Amniotic epithelial cell (primary cell): ENCODE results near the gene SLC24A3.
A peak's percentile ranks its signal among the peaks of the same experiment; 100 is the strongest.

Experiments
- DNase-seq: peaks from one replicate; pipeline ENCODE4 v3.0.0-alpha.2; 2010; ENCODE audit warnings: low read depth

The SLC24A3 gene

DNA sequence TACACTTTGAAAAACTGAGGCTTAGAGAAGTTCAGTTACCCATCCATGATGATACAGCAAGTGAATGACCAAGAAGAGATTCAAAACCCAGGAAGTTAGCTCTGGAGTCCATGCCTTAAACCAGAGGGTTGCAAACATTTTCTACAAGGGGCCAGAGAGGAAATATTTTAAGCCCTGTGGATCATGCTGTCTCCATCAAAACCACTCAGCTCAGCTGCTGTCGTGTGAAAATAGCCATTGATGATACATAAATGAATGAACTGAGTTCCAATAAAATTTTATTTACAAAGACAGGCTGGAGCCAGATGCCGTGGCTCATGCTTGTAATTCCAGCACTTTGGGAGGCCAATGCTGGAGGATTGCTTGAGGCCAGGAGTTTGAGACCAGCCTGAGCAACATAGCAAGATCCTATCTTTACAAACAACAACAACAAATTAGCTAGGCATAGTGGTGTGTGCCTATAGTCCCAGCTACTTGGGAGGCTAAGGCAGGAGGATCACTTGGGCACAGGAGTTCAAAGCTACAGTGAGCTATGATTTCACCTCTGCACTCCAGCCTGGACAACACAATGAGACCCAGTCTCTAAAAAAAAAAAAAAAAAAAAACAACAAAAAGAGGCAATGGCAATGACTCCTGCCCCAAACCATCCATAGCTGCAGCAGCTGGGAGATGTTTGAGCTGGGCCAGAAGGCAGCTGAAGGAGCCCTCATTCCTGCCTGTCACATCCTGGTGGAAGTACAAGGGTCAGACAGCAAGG is 501.6 kb downstream of the SLC24A3 start:
- no peak for DNase-seq

DNA sequence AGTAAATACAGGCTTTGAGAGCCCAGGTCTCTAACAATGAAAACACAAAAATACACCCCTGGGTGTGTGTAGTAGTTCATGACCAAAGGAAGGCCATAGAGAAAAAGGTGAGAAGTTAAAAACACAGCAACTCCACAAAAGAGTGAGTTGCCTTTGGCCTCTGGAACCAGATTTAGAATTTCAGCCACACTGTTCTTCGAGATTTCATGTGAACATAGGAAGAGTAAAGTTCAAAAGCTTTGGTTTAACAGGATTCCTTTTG is 502.1 kb downstream of the SLC24A3 start:
- no peak for DNase-seq

DNA sequence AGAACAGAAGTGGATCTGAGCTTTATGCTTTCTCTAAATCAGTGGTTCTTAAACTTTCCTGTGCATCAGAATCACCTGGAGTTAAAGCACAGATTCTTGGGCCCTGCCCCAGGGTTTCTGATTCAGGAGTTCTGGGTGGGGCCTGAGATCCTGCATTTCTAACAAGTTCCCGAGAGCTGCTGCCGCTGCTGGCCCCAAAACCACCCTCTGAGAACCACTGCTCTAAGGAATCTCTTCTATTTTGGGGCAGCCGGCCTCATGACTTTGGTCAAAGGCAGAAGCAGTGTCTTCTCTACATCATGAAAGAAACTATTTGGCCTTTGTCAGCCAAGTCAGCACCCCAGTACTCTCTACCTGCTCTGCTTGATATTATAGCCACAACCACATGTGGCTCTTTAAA is 503.5 kb downstream of the SLC24A3 start:
- no peak for DNase-seq

DNA sequence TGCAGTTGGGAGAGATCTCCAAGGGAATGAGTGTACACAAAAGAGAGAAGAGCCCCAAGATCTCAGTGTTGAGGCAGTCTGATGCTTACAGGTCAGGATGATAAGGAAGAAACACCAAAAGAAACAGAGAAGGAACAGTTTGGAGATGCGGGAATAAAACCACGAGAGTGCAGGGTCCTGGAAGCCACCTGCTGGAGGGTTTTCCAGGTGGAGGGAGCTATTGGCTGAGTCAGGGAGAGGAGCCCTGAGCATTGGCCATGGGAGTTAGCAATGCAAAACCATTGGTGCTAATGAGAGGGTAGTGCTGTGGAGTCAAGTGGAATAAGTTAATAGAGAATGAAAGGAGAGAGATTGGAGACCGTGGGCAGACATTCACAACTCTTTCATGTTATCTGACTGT is 506.4 kb downstream of the SLC24A3 start:
- no peak for DNase-seq

DNA sequence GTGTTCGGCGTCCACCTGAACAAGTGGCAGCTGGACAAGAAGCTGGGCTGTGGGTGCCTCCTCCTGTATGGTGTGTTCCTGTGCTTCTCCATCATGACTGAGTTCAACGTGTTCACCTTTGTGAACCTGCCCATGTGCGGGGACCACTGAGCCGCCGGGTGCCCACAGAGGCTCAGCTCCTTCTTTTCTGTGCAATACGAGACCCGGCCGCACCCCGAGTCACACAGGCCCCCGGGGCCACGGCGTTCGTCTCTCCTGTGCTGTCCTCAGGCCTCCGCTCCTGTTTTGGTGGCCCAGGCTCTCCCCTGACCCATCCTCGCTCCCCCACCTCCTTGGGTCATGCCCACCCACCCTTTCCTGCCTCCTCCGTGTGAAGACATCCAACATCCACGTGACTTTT is 508.5 kb downstream of the SLC24A3 start:
- no peak for DNase-seq

DNA sequence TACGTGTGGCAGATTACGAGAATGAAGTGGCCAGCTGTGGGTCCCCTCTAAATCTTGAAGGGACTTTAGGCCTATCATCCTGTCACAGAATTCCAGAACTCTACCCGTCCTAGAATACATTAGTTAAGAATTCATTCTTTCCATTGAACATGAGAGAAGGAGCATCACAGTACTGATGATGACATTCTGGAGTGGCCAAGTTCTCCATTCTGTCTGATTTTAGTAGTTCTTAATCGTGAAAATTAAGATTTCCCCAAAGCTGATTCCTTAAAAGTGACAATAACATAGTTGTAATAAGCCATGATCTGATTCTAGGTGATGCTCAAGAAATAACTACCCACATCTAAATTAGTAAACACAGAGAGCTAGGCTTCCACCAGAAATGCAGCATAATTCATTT is 510.6 kb downstream of the SLC24A3 start:
- no peak for DNase-seq

DNA sequence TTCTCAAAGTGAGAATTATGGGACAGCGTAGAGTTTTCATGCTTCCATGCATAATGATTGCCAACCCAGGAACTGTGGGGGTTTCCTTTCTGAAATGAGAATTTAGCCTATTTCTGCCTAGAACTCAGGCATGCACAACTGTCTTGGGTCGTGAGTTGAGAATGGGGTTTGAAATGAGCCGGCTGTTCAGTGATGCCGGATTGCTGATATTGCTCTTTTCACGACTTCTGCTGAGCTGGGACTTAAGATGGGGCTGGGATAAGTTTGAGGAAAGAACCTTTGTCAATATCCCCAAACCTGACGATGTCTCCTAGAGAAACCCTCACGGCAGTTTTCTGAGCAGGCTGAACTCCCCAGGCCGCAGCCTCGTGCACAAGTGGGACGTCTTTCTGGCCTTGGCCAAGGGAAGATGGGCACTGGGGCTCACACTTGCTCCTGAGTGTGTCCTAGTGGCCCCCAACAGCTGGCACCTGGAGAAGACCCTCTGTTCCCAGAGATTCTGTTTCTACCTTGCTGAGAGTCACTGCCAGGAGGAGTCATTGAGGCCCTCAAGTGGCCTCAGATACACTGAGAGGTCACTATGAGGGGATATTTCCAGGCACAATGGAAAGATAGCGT is 511.5 kb downstream of the SLC24A3 start:
- DNase-seq = no peak

DNA sequence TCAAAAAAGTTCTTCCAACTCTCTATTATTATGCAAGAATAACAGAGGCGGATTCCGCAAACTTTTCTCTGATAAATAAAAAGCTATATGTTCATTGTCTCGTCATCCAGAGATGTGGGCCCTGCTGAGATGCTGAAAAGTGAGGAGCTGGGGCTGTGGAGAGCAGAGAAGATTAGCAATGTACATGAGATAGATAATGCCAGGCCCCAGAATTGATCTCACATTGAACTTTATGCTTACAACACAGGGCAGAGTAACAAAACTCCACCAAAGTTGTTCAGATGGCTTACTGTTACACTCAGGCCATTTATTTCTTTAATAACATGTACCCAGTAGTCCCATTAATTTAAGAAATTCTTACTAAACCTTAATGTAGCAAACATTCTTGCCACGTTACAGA is 512.9 kb downstream of the SLC24A3 start:
- no peak for DNase-seq

DNA sequence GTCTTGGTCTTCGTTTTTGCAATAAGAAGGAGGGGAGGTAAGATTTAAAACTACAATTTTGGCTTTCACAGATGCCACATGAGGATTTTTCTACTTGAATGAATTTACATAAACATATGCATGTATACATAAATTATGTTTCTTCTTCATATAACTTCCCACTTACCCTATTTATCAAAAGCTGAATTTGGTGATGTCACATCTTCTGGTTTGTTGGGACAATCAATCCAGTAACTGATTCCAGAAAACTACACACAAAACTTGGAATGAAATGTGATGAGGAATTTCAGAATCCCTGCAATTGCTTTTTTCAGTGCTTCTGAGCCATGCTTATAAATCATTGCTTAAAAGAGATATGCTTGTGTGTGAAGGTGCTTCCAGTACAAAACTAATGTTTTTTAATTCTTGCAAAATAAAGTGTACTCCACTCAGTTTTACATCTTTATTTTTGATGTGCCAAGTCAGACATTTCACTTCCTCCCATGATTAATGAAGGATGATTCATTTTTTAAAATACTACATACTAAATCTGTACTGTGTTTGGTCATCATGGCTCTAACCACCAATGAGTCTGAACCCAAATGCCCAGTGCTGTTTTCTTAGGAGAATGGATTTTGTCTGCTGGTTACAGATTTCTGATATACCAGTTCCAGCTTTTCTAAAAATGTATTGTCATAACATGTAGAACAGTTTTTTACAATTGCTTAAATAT is 513.5 kb downstream of the SLC24A3 start:
- DNase-seq = peak; percentile 61

DNA sequence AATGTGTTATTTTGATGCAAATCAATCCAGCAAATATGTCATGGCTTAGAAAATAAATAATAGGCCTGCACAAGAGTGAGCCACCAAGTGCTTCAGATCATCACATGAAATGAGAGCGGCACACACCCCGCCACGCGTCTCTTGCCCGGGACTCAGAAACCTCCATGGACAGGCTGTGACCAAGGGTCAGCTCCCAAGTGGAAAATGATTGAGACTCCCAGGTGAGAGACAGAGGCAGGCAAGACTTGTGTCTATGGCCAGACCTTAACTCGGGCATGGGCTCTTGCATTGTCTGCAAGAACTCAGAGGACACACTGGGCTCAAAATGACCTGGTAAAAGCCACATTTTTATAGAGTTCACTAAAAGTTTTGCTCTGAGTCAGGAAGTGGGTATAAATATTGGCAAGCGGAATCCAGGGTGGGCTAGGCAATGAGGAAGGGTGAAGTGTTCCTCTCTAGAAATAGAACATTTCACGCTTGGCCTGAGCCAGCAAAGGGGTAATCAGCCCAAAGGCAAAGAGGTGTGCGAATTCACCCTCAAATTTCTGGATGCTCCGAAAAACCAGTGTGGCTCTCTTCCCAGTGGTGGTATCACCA is 514.9 kb downstream of the SLC24A3 start:
- no peak for DNase-seq

DNA sequence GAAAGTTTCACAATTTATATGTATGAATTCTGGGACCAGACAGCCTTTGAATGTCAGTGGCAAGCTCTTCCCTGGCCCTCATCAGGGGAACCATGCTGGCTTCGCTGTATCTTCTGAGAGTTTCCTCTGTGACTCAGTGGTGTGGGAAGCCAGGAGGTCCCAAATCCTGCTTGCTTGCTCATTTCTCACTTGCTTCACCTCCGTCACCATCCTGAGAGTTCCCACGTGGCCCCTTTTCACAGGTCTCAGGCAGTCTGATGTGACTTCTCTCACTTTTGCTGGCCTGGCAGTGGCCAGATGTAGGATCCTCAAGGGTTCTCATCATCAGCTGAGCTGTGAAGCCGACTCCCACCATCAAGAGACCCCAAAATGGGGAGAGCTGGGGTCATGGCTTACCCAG is 517.2 kb downstream of the SLC24A3 start:
- no peak for DNase-seq

DNA sequence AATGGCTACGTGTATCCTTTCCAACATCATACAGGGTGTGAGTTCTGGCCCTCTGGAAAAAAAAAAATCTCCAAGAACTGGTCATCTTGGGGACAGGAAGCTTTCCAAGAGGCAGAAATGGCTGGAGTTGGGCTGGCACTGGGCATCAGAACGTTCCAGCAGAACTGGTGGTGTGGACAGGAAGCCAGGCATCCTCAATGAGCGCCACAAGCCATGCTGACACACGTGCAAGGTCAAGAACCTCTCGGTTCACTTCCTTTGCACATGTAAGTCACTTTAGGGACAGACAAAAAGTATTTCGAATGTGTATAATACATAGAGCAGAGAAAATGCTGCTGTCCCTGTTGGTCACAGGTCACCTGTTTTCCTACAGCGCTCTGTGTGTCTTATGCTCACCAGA is 518.3 kb downstream of the SLC24A3 start:
- DNase-seq = no peak

DNA sequence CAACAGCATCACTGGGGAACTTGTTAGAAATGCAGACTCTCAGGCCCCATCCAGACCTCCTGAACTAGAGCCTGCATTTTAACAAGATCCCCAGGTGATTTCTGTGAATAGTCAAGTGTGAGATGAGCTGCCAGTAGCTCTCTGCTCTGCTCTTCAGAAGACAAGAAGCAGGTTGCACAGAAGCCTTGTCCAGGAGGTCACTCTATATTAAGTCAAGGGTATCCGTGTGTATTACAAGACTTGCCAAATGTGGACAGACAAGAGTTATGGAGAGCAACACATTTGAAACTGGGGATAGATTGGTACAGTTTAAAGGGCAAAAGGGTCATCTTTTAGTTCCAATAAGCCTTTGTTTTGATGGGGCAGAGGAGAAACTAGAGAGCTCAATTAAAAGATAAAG is 522.4 kb downstream of the SLC24A3 start:
- DNase-seq = no peak

DNA sequence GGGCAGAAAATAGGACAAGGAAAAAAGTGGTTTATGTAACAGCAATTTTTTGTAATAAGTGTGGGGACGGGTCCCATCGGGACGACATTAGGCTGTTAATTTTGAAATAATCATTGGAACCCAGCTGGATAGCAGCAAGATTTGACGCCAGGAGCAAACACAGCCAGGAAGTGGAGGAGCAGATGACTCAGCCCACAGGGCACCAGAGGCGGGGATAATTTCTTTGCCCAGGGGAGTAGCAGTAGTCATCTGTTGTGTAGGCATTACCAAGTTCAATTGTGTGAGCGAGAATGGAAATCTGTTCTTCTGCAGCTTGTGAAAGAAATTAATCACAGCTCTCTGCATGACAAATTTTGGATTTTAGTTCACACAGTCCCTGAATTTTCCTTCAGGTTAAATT is 523.0 kb downstream of the SLC24A3 start:
- peak; percentile 78 for DNase-seq

DNA sequence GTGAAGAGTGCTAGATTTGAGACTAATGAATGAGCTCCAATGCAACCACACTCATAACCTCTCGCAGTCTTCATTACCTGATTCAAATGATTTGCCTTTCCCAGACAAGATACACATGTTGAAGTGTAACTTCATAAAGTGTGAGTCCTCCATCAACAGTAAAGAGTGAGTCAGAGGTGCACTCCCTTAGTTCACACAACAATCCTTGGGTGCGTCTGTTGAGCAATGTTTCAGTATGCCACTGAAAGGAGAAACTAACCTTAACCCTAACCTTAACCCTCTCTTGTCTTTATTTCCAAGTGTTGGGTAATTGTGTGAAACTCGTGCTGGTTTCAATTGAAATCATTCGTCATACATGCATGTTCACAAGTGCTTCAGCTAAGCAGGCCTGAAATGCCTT is 524.6 kb downstream of the SLC24A3 start:
- peak; percentile 85 for DNase-seq

DNA sequence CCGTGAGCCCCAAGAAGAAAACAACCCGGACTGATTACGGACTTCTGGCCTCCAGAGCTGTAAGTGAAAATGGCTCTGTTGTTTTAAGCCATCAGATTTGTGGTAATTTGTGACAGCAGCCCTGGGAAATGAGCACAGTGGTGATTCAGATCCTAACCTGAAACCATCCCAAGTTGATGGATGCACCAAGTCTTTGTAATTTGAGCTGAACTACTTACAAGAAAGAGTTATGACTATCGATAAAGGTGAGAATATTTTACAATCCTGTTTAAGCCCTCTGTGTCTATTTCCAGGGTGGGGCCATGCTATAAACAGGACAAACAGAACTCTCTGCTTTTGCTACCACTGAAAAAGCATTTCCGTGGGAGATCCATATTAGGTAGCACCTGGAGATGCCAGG is 526.5 kb downstream of the SLC24A3 start:
- peak; percentile 7 for DNase-seq

DNA sequence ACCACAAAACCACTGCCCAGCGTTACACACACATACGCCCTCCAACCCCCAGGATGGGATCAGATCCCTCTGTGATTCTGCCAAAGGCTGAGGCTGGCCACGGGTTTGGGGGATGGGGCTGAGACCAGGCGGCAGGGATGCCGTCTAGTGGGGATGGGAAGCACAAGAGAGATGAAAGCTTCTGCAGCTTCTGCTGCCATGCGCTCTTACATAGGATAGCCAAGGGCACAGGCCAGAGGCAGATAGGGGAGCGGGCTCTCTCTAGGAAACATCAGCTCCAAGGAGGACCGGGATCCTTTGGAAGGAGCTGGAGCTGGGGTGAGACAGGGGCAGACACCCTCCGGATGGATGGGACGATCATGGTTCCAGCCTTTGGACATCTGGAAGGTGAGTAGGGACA is 526.9 kb downstream of the SLC24A3 start:
- DNase-seq = no peak

DNA sequence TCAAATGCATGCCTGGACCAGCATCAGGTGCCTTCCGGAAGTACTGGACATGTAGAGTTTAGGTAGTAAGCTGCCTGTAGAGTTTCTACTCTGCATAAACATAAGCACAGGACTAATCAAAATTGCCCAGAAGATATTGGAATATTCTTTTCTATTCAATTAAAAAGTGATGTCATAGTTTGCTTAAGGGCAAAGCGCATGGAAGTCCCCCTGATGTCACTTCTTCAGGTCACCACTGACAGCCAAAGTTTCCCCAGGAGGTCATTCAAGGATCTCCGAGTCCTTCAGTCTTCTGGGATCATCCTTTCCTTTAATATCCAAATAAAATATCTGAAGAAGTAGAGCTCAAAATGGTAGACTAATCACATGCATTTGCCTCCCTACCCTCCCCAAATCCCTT is 528.1 kb downstream of the SLC24A3 start:
- no peak for DNase-seq

DNA sequence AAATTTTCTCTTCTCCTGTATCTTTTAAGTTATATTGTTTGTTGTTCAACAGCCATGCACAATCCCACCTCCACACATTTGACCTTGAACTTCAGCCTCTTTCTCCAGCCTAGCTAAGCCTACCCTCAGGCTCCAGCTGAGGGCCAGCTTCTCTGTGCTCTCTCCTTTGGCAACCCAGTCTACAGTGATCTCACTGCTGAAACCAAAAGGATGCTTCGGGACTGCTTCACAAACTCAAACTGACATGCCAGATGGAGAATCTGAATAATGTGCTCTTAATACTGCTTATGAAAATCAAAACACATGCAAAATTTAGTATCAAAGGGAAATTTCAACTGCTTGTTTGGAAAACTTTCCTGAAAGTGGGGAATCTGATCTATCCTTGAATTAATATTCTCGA is 529.5 kb downstream of the SLC24A3 start:
- DNase-seq = no peak

DNA sequence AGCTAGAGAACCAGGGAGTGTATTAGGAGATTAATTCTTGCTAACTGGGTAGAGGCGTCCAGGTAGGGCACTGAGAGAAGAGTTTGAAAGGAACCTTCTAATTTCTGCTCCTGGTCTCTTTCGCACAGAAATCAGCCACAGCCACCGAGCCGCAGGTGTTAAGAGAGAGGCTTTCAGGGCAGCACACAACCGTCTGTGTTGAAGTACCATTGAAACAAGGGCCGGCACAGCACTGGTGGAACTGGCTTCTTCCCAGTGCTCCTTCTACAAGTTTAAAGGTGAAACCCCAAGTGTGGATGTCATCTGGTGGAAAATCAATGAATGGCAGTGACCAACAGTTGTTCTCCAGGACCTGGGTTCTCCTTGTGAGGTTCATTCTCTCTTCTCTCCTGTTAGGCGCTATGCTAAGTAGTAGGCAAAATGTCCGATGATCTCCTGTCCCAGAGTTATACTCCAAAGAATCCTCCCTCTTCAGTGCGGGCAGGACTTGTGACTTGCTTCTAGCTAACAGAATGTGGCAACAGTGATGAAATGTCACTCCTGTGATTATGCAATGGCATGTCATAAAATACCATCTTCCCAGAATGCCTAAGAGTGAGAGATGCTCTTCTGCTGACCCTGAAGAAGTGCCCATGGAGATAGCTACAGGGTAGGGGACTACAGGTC is 530.7 kb downstream of the SLC24A3 start:
- no peak for DNase-seq

DNA sequence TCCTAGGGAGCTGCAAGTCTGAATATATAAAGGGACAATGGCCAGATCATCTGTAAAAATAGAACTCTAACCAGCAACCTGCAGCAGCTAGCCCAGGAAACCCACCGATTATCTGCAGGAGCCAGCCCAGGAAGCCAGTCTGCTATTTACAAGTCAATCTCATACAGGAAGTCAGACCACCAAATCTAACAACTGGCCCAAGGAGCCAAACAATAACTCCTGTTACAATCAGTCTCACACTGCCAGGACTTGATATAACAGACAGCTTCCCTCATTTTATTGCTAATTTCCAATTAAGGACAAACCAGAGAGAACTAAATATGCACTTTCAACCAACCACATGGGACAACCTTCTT is 531.2 kb downstream of the SLC24A3 start:
- no peak for DNase-seq

DNA sequence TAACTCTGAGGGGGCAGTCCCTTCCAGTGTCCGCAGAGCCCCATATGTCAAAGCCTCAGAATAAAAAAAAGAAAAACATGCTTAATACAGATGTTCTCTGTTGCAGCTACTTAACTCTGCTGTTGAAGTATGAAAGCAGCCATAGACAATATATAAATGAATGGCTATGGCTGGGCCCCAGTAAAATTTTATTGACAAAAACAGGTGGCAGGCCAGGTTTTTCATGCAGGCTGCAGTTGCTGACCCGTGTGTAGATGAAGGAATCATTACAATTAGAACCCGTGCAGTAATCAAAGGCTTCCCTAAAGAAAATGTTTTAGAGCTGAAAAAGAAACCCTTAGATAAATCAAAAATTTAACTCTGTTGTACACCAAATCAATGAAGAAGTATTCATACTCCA is 532.7 kb downstream of the SLC24A3 start:
- no peak for DNase-seq

DNA sequence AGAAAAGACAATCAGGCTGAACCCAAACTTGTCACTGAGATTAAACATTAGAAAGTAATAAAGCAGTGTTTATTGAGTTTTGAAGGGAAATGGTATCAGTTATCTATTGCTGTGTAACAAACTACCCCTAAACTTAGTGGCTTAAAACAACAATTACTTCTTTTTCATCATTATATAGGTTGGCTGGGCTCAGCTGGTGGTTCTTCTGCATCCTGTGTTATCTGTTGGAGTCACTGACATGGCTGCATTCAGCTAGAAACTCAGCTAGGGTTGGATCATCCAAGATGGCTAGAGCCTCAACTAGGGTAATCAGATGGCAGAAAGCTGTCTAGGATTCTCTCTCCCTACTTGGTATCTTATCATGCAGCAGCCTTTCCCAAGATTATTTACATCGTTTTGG is 533.1 kb downstream of the SLC24A3 start:
- DNase-seq = no peak
